ENCODE results near the gene ZNF628. TPM values are rescaled to one million over a fixed set of nuclear protein-coding genes. Genes with fewer than 3 reads are reported as not detected.

Gene ZNF628
- total and polyA plus RNA-seq, 2 of the 8 experiments (the other 6 are each of a cell fraction or from before 2014, with no cell fraction given) = 1.7 to 10.8 TPM

GRCh38 chr19:55441692-55442321 lies 34.6 kb upstream of the ZNF628 start:
- peak in 1 of 2 experiments; percentile 92 for DNase-seq (ENCODE audit: low read depth in 1 of 2, low spot score in 2 of 2)
- H3K9me3 ChIP-seq (ENCODE audit: insufficient read depth in 2 of 2, low read depth in 1 of 2, low read length in 1 of 2) = no peaks in the 10 kb centered on the region
- peaks cover 14% of the 10 kb centered on the region; the same call in 1 of the 2 replicates for H3K23me2 ChIP-seq (ENCODE audit: low read depth, low read length)
- peak overlapping the region; percentile 93; the same call in 1 of the 2 replicates for H2BK15ac ChIP-seq (ENCODE audit: low read length)
- peaks cover 6 to 21% (median 9%) of the 10 kb centered on the region in 4 experiments for H3K4me1 ChIP-seq (replicated peaks in 1 of 4; ENCODE audit: control insufficient read depth in 3 of 4, insufficient read depth in 4 of 4, low read length in 3 of 4)
- no peak overlapping the region for H2AK5ac ChIP-seq (ENCODE audit: low read depth, low read length)
- POLR2A ChIA-PET (ENCODE audit: partially characterized antibody) = interaction anchor here (0.8 to 4.4 kb wide), 7 partner anchors 11 to 58 kb away, joined by 4 to 21 read pairs (median 5); partner anchors contain the start of genes NAT14, TMEM238 and UBE2S
- no peaks in the 10 kb centered on the region for H3K79me2 ChIP-seq (ENCODE audit: control insufficient read depth in 1 of 2, insufficient read depth in 2 of 2, low read length in 2 of 2)
- no peak overlapping the region for H3K14ac ChIP-seq (ENCODE audit: insufficient read length)
- no peak overlapping the region for H3K27ac ChIP-seq (ENCODE audit: low read depth, low read length)
- no peak overlapping the region for H3K9ac ChIP-seq (replicated peaks in 1 of 4; ENCODE audit: extremely low read depth in 1 of 4, low read depth in 3 of 4, low read length in 3 of 4)
- H3K36me3 ChIP-seq (ENCODE audit: control insufficient read depth in 2 of 4, insufficient read depth in 4 of 4, low read length in 3 of 4) = no peaks in the 10 kb centered on the region
- H4K8ac ChIP-seq (ENCODE audit: extremely low read depth, insufficient read depth, low read length) = peak overlapping the region; percentile 16; the same call in 1 of the 2 replicates
- no peak overlapping the region for H2BK5ac ChIP-seq (ENCODE audit: low read depth, low read length)
- WGBS, 2 experiments (ENCODE audit: extremely low coverage in 1 of 2, insufficient coverage in 1 of 2, insufficient read length in 1 of 2, insufficient replicate concordance in 2 of 2, low coverage in 1 of 2, low lambda C conversion rate in 2 of 2, missing lambda C conversion rate in 1 of 2) = 4% methylated on average over 18 of the region's 39 CpGs; no CpG with 5 or more reads in 1 of the 2 experiments
- no peak overlapping the region; the same call in 1 of the 2 replicates for H3K18ac ChIP-seq (ENCODE audit: extremely low read depth, low read length)
- no peak overlapping the region for H2BK120ac ChIP-seq (replicated peaks; ENCODE audit: low read depth, low read length)
- no peak overlapping the region for H4K91ac ChIP-seq (replicated peaks; ENCODE audit: insufficient read length, low read length)
- peak overlapping the region; percentile 11 to 65 (median 42); a peak in 7 of 8 replicates for H3K4me3 ChIP-seq (ENCODE audit: extremely low read depth in 1 of 4, insufficient read depth in 2 of 4, low read depth in 3 of 4, low read length in 4 of 4)
- FAIRE-seq = no peak
- H3K56ac ChIP-seq (replicated peaks; ENCODE audit: insufficient read length, low read depth, low read length) = no peak overlapping the region
- H2BK20ac ChIP-seq (ENCODE audit: low read length) = no peak overlapping the region
- H3K27me3 ChIP-seq (replicated peaks in 1 of 4; ENCODE audit: control insufficient read depth in 3 of 4, extremely low read depth in 1 of 4, insufficient read depth in 3 of 4, low read length in 3 of 4) = peaks cover 42 to 84% (median 73%) of the 10 kb centered on the region in 4 experiments
- H3K4ac ChIP-seq (replicated peaks; ENCODE audit: insufficient read length, low read depth, low read length) = no peak overlapping the region
- CTCF ChIA-PET (ENCODE audit: partially characterized antibody) = interaction anchor here (0.5 to 1.6 kb wide), 4 partner anchors 12 to 191 kb away, joined by 3 to 8 read pairs (median 3); no protein-coding TSS in a partner anchor
- no peak overlapping the region for H2AFZ ChIP-seq (ENCODE audit: low read length)
- H3K4me2 ChIP-seq (ENCODE audit: insufficient read depth in 1 of 2, low read depth in 2 of 2, low read length in 2 of 2) = peak overlapping the region; percentile 74 to 92
- H3K79me1 ChIP-seq (ENCODE audit: low read depth, low read length) = no peaks in the 10 kb centered on the region
- H2BK12ac ChIP-seq (ENCODE audit: low read depth, low read length) = peak overlapping the region; percentile 5; the same call in 1 of the 2 replicates
- H4K20me1 ChIP-seq (replicated peaks in 1 of 2; ENCODE audit: control insufficient read depth in 1 of 2, insufficient read depth in 2 of 2, low read length in 2 of 2) = peaks cover 4 to 14% of the 10 kb centered on the region in 2 experiments
- H4K5ac ChIP-seq (ENCODE audit: insufficient read length, low read depth, low read length) = no peak overlapping the region
- H3K23ac ChIP-seq (ENCODE audit: insufficient read length) = no peak overlapping the region
- TF ChIP-seq SUZ12 (IDR thresholded peaks at IDR 0.05; ENCODE audit: low read length) = peak; percentile 62; the same call in 1 of the 2 replicates
- no peak for TF ChIP-seq NANOG (IDR thresholded peaks at IDR 0.05; ENCODE audit: insufficient read depth, low read depth, low read length, poor library complexity, severe bottlenecking)
- 0 out of 4 replicates have a peak, but pooled peaks of 1 of the 2 experiments have one; percentile 46 for TF ChIP-seq SIN3A (conservative IDR thresholded peaks at IDR 0.05 in 1 of 2, IDR thresholded peaks at IDR 0.05 in 1 of 2; ENCODE audit: low read depth in 1 of 2, low read length in 2 of 2)
- no peak for TF ChIP-seq RXRA (IDR thresholded peaks at IDR 0.05; ENCODE audit: insufficient read depth, low read depth, low read length)
- peak; percentile 8 for TF ChIP-seq KDM4A (IDR thresholded peaks at IDR 0.05; ENCODE audit: low read depth, low read length, severe bottlenecking)
- no peak for TF ChIP-seq POLR2AphosphoS5 (IDR thresholded peaks at IDR 0.05; ENCODE audit: low read depth, low read length)
- TF ChIP-seq GTF2F1 (IDR thresholded peaks at IDR 0.05; ENCODE audit: borderline replicate concordance, low read depth, low read length) = no peak
- peak; percentile 20 for TF ChIP-seq ASH2L (IDR thresholded peaks at IDR 0.05; ENCODE audit: low read length)
- TF ChIP-seq EZH2 (IDR thresholded peaks at IDR 0.05; ENCODE audit: low read depth, low read length, severe bottlenecking) = peak; percentile 77
- peak; percentile 53 for TF ChIP-seq RNF2 (IDR thresholded peaks at IDR 0.05; ENCODE audit: borderline replicate concordance, low read depth, low read length, missing control alignments, poor library complexity, severe bottlenecking)
- no peak for TF ChIP-seq MAFK (IDR thresholded peaks at IDR 0.05; ENCODE audit: low read depth, low read length)
